HG03457 (cell line): ENCODE data around the gene ASPSCR1.

Source experiments
- ATAC-seq: cut with Tn5 transposase; IDR thresholded peaks from one replicate; pipeline ENCODE4 v1.9.1; 2021; ENCODE audit warnings: moderate number of reproducible peaks; ENCODE audit not compliant: unreplicated experiment

Gene ASPSCR1

DNA sequence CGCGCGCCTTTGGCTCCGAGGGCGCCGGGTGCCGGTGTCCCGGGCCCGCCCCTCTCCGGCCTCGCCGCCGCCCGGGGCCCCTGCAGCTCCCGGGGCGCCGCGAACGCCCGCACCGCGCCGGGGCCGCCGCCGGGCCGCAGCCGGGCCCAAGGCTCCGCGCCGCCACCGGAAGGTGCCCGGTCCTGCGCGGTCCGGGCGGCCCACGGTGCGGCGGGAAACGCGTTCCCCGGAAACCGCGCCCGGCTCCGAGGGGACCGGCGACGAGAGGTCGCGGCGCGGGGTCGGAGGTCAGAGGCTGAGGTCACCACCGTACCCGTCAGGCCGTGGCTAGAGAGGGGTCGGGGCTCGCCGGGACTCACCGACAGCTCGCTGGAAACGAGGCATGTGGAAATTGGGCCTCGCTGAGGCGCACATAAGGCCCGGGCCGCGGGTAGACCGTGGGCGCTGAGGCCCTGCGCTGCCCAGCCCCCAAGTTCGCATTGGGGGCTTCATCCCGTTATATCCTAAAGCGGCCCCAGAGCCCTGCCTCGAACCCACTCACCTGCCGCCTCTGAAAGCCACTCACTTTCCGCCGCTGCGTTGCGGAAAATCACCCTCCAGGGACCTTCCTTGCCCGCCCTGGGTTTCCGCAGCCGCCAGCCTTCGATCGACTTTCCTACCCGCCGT, 88.3 kb downstream of the ASPSCR1 start, which contains the start of gene DUS1L:
TSS of gene DUS1L (minus strand) at position 167 of the 666 bp plus-strand sequence. CDS start 745 bp downstream, outside the sequence.
- no peak for ATAC-seq
